OCI-LY7 (cell line): Measurements from ENCODE around the gene TBXT. TPM values are rescaled to one million over a fixed set of nuclear protein-coding genes. Genes with fewer than 3 reads are reported as not detected.

Experiments used
- BruUV-seq: library from RNA; stranded (reverse); fragments of 400-500 nt; replicated peaks from 2 replicates; lab custom pipeline; 2021; lab: Mats Ljungman, UMichigan
- CTCF ChIA-PET: fragments of 300-600 bp; sonication (Branson Sonifier 250); formaldehyde crosslinking; loops from one replicate; lab custom pipeline; 2022; ENCODE audit warnings: antibody characterized with exemption; ENCODE audit not compliant: unreplicated experiment; lab: Charles Lee
- POLR2A ChIA-PET: fragments of 300-600 bp; sonication (Branson Sonifier 250); formaldehyde crosslinking; loops from one replicate; lab custom pipeline; 2022; ENCODE audit warnings: antibody characterized with exemption; lab: Charles Lee
- DNase-seq: peaks from one replicate; pipeline ENCODE4 v3.0.0-alpha.2; 2015; ENCODE audit warnings: low spot score
- H2AFZ ChIP-seq: fragments of 200-600 bp; sonication (generic), shearing (Covaris generic); 2 replicates; pipeline ENCODE4 v1.6.1; 2014; ENCODE audit warnings: mild to moderate bottlenecking, antibody characterized with exemption, low read length, moderate library complexity
- H3K27ac ChIP-seq: fragments of 200-600 bp; sonication (generic); 2 replicates; pipeline ENCODE4 v1.5.1; 2014; ENCODE audit warnings: mixed run types, low read depth, mild to moderate bottlenecking, moderate library complexity, low read length, inconsistent platforms; ENCODE audit not compliant: poor library complexity, severe bottlenecking
- H3K36me3 ChIP-seq: fragments of 200-600 bp; sonication (generic); 2 replicates; pipeline ENCODE4 v1.6.1; 2014; ENCODE audit warnings: mild to moderate bottlenecking, antibody characterized with exemption, low read length, moderate library complexity, mixed read lengths; ENCODE audit not compliant: insufficient read depth
- H3K4me1 ChIP-seq: fragments of 200-600 bp; sonication (generic); 2 replicates; pipeline ENCODE4 v1.5.1; 2014; ENCODE audit warnings: mild to moderate bottlenecking, low read length; ENCODE audit not compliant: insufficient read depth, poor library complexity, severe bottlenecking
- H3K4me2 ChIP-seq: fragments of 200-600 bp; sonication (generic); 2 replicates; pipeline ENCODE4 v1.6.1; 2014; ENCODE audit warnings: mild to moderate bottlenecking, low read length
- H3K4me3 ChIP-seq: fragments of 200-600 bp; sonication (generic); 2 replicates; pipeline ENCODE4 v1.5.1; 2014; ENCODE audit warnings: mild to moderate bottlenecking, low read depth, low read length; ENCODE audit not compliant: poor library complexity, severe bottlenecking
- H3K79me2 ChIP-seq: fragments of 200-600 bp; sonication (generic); 2 replicates; pipeline ENCODE4 v1.6.1; 2016; ENCODE audit warnings: low read depth, mild to moderate bottlenecking, low read length, moderate library complexity, mixed read lengths; ENCODE audit not compliant: insufficient read depth
- H3K9me2 ChIP-seq: fragments of 200-600 bp; sonication (generic); 2 replicates; pipeline ENCODE4 v1.6.1; 2016; ENCODE audit warnings: mild to moderate bottlenecking, low read length, mixed read lengths; ENCODE audit not compliant: insufficient read depth
- H3K9me3 ChIP-seq: fragments of 200-600 bp; sonication (generic); 2 replicates; pipeline ENCODE4 v1.6.1; 2014; ENCODE audit warnings: mild to moderate bottlenecking, mixed run types, low read length, mixed read lengths
- H4K20me1 ChIP-seq: fragments of 200-600 bp; sonication (generic); 2 replicates; pipeline ENCODE4 v1.6.1; 2014; ENCODE audit warnings: mild to moderate bottlenecking, antibody characterized with exemption, low read length, moderate library complexity, mixed read lengths; ENCODE audit not compliant: insufficient read depth
- EZH2phosphoT487 ChIP-seq: fragments of 200-600 bp; sonication (generic); IDR thresholded peaks from 2 replicates; pipeline ENCODE4 v1.6.1; 2018; ENCODE audit warnings: low read depth, borderline replicate concordance, mild to moderate bottlenecking, mixed run types, antibody characterized with exemption, low read length, moderate library complexity, mixed read lengths
- intact Hi-C: fragments of 100-400 bp; cut with micrococcal nuclease; formaldehyde crosslinking; loops from one replicate; pipeline ENCODE4 v1.10.0; 2022; ENCODE audit not compliant: unreplicated experiment
- total RNA-seq, 2 experiments: library from RNA; depleted of rRNA in 1 of 2; stranded (reverse); fragments of >200 nt in 1 of 2; shearing (Covaris generic) in 1 of 2; gene quantifications; 2 replicates each; pipeline ENCODE4 v1.2.3, GENCODE V29; 2014 to 2022
- TF ChIP-seq, protein P1 (sequence below): fragments of 200-600 bp; sonication (generic); conservative IDR thresholded peaks from 2 replicates; pipeline ENCODE4 v1.5.1; 2014; ENCODE audit warnings: mild to moderate bottlenecking, antibody characterized with exemption, low read length, moderate library complexity, mixed read lengths

TBXT gene
- total RNA-seq, 2 experiments from 2014 or later, result 1.0 to 5.3 TPM

DNA sequence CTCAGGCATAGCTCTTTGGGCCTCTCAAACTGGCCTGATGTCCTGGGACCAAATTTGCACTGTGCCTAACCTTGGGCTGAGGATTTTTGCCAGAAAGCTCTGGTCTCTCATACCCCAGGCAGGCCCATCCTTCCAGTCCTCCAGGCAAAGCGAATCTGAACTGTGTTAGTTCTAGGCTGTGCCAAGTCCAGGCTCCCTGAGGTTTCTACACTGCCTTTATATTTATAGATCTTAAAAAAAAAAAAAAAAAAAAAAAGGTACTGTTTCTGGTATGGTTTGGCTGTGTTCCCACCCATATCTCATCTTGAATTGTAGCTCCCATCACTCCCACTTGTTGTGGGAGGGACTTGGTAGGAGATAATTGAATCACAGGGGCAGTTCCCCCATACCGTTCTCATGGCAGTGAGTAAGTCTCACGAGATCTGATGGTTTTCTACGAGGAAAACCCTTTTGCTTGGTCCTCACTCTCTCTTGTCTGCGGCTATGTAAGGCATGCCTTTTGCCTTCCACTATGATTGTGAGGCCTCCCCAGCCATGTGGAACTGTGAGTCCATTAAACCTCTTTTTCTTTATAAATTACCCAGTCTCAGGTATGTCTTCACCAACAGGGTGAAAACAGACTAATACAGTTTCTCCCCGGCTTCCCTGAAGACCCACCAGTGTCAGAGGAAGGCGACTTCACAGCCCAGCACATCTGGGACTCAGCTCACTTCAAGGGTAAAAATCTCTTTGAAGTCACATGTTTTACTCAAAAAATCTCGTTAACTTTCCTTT is 39.0 kb upstream of the TBXT start:
- Histone ChIP-seq H3K4me2 (no peak overlapping the region), H3K9me3 (peaks cover 4% of the 10 kb centered on the region), H3K79me2 (no peaks in the 10 kb centered on the region), H2AFZ (no peak overlapping the region), H3K9me2 (no peaks in the 10 kb centered on the region), H3K4me3 (no peak overlapping the region), H3K36me3 (no peaks in the 10 kb centered on the region), H3K27ac (no peak overlapping the region), H4K20me1 (no peaks in the 10 kb centered on the region), H3K4me1 (peaks cover 44% of the 10 kb centered on the region)
- intact Hi-C loops, result no loop called here
- TF ChIP-seq, protein P1, sequence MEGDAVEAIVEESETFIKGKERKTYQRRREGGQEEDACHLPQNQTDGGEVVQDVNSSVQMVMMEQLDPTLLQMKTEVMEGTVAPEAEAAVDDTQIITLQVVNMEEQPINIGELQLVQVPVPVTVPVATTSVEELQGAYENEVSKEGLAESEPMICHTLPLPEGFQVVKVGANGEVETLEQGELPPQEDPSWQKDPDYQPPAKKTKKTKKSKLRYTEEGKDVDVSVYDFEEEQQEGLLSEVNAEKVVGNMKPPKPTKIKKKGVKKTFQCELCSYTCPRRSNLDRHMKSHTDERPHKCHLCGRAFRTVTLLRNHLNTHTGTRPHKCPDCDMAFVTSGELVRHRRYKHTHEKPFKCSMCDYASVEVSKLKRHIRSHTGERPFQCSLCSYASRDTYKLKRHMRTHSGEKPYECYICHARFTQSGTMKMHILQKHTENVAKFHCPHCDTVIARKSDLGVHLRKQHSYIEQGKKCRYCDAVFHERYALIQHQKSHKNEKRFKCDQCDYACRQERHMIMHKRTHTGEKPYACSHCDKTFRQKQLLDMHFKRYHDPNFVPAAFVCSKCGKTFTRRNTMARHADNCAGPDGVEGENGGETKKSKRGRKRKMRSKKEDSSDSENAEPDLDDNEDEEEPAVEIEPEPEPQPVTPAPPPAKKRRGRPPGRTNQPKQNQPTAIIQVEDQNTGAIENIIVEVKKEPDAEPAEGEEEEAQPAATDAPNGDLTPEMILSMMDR, result no peak
- no peak for TF ChIP-seq EZH2phosphoT487
- BruUV-seq, result no TSS peak
- ChIA-PET CTCF (no interaction called here), POLR2A (interaction anchor here (0.7 to 1.2 kb wide), 5 partner anchors 9 to 215 kb away, joined by 3 to 7 read pairs (median 4); no protein-coding TSS in a partner anchor)
- no peak for DNase-seq

- Histone ChIP-seq H2AFZ (no peak overlapping the region), H3K4me2 (no peak overlapping the region), H4K20me1 (no peaks in the 10 kb centered on the region), H3K4me3 (no peak overlapping the region), H3K4me1 (peaks cover 51% of the 10 kb centered on the region), H3K27ac (no peak overlapping the region), H3K79me2 (no peaks in the 10 kb centered on the region), H3K36me3 (no peaks in the 10 kb centered on the region), H3K9me2 (no peaks in the 10 kb centered on the region), H3K9me3 (no peaks in the 10 kb centered on the region; the same call in 1 of the 2 replicates)
- no peak for DNase-seq
- TF ChIP-seq, protein P1, result no peak
- no peak for TF ChIP-seq EZH2phosphoT487
- intact Hi-C loops, result no loop called here
- no TSS peak for BruUV-seq
- ChIA-PET CTCF (no interaction called here), POLR2A (interaction anchor here (0.7 to 1.2 kb wide), 3 partner anchors 10 to 215 kb away, joined by 3 to 6 read pairs (median 4); no protein-coding TSS in a partner anchor)
These were observed 38.4 kb upstream of the TBXT start for GRCh38 chr6:166206066-166206465.
